ENCODE measurements around the gene JAG2.
"Not testable (repeated sequence)": the region's sequence is repeated elsewhere in the genome, so short reads cannot be mapped to it uniquely, and the experiment has no call there.

The JAG2 gene

DNA sequence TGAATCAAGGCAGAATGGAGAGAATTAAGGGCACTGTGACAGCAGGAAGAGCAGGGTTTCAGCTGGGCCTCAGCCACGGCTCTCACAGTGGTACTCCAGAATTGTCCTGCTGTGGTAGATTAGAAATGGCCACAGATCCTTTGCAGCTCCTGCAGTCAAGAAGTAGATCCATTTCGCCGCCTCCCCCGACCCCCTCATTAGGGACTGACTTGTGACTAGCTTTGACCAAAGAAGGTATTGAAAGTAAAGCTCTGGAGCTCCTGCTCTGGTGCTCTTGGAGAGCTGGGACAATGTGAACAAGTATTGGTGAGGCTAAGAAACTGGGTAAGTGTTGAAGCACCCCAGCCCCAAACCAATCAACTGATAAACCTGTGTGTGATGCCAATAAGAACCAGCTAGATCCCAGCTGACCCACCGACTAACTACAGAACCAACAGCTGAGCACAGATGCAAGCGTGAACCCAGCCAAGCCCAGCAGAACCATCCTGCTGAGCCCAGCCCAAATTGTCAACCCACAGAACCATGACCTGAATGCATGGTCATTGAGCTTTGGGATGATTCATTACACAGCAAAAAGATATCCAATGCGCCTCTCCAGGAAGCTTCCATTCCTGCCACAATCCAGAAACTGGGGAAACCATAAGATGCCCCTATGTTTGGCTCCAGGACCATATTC, 50.7 kb downstream of the JAG2 start:
- DNase-seq (ENCODE audit: low read depth): no peak

DNA sequence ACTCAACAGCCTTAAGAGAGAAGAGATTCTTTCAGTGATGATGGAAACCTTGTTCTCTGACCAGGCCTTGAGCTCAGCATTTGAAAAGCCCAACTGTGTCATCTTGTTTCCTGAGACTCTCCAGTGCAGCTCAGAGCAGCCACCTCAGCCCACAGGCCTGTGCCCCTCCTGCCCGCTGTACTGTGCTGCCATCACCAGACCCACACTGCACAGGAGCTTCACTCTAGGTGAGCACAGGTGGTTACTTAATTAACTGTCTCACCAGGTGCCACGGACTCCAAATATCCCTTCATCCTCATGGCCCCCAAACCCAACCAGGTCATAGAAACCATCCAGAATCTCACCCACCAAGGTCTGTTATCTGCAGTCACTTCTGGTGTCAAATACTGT, 51.3 kb downstream of the JAG2 start:
- no peak for DNase-seq (ENCODE audit: low read depth)

DNA sequence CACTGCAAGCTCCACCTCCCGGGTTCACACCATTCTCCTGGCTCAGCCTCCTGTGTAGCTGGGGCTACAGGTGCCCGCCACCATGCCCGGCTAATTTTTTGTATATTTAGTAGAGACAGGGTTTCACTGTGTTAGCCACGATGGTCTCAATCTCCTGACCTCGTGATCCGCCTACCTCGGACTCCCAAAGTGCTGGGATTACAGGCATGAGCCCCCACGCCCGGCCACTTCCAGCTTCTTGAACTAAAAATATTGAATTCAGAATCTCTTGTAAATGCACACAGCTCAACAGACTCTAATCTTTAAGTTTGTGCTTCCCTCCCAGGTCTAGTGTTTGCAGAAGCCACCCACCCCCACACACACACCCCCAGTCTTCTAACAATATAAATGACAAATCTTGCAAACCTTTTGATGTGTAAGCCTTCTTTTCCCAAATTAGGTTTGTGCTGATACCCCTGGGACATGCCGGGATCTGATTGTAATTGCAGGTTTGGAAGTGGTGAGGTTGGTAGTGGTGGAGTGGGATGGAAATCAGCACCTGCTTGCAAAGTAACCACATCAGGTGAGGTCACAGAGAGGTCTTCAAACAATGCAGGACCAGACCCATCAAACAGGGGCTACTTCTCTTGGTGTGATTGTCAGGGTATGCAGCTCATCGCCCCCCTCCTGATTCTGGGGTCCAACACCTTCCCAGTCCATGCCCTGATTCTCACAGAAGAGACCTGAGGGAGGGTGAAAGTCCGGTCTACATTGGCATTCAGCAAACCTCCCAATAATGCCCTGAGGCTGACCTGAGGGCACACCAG, 51.9 kb downstream of the JAG2 start:
- DNase-seq (ENCODE audit: low read depth): no peak

DNA sequence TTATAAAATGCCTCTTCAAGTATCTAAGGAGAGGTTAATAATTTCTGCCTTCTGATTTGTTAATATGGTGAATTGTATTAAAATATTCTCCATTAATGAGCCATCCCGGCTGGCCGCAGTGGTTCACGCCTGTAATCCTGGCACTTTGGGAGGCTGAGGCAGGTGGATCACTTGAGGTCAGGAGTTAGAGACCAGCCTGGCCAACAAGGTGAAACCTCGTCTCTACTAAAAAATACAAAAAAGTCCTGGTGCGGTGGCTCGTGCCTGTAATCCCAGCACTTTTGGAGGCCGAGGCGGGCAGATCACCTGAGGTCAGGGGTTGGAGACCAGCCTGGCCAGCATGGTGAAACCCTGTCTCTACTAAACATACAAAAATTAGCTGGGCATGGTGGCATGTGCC, 59.3 kb downstream of the JAG2 start:
- not testable (repeated sequence) for DNase-seq (ENCODE audit: low read depth)

DNA sequence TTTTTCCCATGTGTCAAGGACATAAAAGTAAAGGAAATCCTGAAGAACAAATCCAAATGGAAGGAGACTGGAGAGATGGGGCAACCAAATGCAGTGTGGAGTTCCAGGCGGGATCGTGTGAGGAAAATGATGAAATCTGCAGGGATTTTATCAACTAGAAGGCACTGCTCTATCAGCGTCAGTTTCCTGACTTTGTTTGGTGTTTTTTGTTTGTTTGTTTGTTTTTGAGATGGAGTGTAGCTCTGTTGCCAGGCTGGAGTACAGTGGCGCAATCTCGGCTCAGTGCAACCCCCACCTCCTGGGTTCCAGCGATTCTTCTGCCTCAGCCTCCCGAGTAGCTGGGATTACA, 60.1 kb downstream of the JAG2 start:
- no peak for DNase-seq (ENCODE audit: low read depth)

DNA sequence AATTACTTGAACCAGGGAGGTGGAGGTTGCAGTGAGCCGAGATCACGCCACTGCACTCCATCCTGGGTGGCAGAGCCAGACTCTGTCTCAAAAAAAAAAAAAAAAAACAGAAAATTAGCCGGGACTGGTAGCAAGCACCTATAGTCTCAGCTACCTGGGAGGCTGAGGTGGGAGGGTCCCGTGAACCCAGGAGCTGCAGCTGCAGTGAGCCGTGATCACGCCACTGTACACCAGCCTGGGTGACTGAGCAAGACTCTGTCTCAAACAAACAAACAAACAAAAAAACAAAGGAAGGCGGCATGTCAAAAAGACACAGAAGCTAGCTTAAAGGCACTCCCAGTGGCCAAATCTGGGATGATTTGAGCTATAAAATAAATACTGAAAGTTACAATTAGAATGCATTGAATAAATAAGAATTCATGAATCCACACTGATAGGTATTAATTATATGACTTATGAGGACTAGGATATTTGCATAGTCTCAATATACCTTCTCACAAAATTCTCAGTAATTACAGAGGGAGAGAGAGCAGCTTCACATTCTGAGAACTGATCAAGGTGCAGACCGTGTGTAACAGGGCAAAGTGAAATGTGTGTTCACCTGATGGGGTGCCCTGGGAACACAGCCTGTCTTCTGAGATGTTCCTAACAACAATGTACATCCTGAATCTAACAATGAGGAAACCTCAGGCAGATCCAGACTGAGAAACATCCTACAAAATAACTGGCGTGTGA, 60.6 kb downstream of the JAG2 start:
- DNase-seq (ENCODE audit: low read depth): no peak

DNA sequence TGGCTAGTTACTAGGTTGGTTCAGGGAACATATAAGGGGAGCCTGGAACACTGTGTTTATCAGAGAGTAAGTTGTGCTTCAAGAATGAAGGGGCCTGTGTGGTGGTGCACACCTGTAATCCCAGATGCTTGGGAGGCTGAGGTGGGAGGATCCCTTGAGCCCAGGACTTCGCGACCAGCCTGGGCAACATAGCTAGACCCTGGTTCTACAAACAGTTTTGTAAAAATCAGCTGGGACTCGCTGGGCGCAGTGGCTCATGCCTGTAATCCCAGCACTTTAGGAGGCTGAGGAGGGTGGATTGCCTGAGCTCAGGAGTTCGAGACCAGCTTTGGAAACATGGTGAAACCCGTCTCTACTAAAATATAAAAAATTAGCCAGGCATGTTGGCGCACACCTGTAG, 61.2 kb downstream of the JAG2 start:
- no peak for DNase-seq (ENCODE audit: low read depth)

DNA sequence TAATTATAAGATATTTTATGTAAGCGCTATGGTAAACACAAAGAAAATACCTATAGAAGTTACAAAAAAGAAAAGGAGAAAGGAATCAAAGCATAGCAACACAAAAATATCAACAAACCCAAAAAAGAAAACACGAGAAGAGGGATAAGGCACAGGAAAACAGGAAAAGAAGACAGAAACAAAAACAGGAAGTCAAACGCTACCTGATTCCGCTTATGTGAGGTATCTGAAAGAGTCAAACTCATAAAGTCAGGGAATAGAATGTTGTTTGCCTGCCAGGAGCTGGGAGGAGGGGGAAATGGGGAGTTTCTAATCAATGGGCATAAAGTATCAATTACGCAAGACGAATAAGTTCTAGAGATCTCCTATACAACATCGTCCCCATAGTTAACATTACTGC, 63.4 kb downstream of the JAG2 start:
- no peak for DNase-seq (ENCODE audit: low read depth)

DNA sequence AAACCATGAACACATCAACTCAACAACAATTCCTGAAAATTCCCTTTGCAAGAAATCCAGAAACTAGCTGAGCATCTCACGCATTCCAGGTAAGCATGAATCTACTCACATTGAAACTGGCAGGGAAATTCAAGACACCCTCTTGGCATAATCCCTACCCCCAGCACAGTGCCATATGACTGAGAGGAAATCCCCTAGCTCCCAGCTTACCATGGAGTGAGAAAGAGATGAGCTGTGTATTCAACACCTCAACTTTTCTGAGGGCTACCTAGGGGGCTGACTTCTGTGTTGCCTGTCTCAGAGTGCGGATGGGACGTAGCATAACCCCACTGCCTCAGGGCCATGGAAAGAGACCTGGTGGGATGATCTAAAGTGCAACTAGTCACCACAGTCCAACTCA, 65.7 kb downstream of the JAG2 start:
- DNase-seq (ENCODE audit: low read depth): no peak

DNA sequence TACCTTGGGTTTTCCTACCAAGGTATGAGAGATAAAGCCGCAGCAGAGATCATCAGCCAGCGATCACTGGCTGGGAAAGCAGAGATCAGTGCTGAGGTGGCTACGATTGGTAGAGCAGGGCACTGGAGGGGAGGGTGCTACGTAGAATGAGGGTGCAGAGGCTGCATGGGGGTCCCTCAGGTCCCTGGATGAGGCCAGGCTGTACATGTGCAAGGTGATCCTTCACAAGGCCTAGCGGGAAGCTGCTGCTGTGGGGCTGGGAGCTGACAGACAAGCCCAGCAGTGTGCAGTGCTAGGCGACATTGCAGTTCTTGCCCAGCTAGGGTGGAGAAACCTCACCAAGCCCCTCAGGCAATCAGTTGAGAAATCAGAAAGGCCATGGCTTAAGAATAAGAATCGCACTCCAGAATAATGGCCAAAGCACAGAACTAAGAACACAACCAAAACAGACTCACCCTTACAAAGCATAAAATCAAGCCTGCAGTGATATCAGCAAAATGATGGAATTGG, 66.2 kb downstream of the JAG2 start:
- DNase-seq (ENCODE audit: low read depth): no peak

DNA sequence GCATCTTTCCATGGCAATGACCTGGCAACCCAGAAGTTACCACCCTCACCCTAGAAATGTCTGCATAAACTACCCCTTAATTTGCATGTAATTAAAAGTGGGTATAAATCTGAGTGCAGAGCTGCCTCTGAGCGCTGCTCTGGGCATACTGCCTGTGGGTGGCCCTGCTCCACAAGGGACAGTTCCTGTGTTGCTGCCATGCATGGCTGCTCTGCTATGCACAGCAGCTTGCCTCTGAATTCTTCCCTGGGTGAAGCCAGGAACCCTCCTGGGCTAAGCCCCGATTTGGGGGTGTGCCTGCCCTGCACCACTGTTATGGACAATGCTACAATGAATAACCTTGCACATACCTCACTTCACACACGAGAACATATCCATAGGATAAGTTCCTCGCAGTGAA, 67.7 kb downstream of the JAG2 start:
- no peak for DNase-seq (ENCODE audit: low read depth)

DNA sequence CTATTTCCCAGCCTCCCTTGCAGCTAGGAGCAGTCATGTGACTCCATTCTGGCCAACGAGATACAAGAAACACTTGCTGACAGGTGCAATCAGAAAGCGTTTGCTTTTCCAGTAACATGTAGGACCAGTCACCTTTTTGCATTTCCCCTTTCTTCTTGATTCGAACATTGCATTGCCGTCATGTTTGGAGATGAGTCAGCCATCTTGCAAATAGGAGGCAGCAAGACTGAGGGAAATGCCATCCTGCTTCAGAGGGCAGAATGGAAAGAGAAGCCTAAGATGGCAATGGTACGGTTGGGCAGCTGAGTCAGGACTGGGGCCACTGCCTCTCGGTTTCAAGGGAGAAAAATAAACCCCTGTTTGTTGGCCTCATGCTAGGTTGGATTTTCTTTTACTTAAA, 68.8 kb downstream of the JAG2 start:
- no peak for DNase-seq (ENCODE audit: low read depth)

DNA sequence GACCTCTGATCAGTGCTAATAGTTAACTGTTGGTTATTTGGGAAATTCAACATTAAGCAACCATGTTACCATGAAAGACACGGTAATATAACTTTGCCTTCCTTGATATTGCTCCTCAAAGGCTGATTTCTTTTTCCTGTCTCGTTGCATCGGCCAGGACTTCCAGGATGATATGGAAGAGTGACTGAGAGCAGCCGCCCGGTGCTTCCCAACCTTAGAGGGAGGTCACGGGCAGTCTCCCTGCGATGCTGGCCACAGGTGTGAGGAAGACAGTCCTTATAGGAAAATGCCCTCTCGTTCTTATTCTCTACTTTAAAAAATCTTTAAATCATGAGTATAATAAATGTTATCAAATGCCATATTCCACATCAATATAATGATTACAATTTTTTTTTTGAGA, 70.3 kb downstream of the JAG2 start:
- DNase-seq (ENCODE audit: low read depth): no peak

DNA sequence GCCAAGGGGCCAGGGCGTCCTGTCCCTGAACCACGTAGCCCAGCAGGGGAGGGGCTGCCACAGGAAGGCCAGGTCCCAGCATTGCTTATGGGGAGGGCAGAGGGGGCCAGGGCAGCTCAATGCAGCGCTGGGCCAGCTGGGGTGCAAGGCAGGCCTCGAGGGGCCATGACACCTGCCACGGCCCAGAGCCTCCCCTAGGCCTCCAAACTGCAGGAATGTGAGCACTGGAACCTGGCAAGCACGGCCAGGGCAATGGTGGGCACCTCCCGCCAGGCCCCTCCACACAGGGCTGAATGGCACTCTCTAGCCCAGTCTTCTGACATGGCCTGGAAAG, 70.8 kb downstream of the JAG2 start:
- no peak for DNase-seq (ENCODE audit: low read depth)

DNA sequence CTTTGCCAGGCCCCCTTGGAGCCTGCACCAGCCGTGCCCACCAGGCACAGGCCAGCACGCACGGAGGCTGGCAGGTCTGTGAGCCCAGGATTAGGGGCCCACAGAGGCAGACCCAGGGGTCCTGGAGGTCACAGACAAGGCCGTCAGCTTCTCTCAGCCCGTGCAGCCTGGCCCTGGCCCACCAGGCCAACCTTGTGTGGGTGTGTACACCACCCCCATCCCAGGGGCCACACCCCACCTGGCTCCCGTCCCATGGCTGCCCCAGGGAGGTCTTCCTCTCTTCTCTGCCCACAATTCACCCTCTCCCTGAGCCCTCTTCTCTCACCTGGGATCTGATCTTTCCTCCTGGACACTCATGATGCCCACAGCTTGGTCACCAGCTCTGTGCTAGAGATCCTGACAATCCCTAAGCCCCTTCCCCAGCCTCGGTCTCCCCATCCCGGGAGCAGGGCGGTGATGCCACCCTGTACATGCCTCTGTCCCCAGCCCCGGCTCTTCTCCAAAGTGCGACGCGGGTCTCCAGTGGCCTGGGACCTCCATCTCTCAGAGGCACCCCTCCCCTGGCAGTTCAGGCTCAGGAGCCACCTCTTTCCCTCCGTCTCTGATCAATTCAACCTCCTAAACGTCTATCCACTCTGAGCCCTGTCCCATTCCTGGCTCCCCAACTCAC, 72.2 kb downstream of the JAG2 start:
- no peak for DNase-seq (ENCODE audit: low read depth)

DNA sequence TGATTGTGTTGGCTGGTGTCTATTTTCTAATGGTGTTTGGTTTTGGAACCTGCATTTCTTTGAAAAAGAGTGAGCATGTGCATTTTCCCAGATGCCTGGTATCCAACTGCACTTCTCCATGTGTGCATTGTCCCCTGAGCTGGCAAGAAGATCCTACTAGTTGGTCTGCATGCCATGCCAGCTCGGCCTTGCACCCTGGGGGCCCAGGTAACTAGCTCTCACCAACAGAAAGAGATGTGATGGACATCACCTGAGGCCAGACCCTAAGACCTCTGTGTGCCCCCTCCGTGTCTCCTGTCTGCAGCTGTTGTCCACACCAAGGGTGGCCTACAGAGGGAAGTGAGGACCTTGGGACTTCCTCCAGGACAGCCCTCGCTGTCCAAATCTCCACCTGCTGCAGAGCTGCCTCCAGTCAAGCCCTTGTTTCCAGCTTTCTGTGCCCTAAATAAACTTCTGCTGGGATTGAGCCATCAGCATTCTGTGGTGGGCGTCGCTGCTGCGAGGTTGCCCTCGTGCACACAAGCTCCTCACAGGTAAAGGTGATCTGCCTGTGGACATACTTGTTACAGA, 73.3 kb downstream of the JAG2 start:
- no peak for DNase-seq (ENCODE audit: low read depth)

DNA sequence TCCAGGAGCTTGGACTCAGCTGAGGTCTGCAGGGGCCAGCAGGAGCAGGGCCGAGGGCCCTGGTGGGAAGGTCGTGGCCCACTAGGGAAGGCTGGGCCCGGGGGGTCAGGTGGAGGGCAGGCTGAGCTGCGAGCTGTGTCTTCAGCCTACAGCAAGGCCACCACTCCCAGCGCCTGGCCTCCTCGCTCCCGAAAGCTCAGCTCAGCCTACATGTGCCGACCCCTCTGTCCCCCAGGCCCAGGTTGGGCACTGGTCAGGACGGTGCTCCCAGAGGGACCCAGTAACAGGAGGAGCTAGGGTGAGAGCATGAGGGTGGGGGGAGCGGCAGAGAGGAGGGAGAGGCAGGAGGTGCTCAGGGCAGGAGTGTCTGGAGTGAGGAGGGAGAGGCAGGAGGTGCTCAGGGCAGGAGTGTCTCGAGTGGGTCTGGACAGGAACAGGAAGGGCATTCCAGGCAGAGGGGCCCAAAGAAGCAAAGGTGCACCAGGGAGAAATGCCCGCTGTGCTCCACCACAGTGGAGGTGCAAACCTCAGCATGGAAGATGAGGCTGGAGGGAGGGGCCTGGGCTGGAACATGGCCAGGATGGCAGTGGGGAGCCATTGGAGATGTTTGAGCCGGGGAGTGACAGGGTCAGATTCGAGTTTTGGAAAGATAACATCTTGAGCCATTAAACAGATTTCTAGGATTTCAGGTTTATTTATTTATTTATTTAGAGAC, 74.2 kb downstream of the JAG2 start:
- DNase-seq (ENCODE audit: low read depth): no peak

DNA sequence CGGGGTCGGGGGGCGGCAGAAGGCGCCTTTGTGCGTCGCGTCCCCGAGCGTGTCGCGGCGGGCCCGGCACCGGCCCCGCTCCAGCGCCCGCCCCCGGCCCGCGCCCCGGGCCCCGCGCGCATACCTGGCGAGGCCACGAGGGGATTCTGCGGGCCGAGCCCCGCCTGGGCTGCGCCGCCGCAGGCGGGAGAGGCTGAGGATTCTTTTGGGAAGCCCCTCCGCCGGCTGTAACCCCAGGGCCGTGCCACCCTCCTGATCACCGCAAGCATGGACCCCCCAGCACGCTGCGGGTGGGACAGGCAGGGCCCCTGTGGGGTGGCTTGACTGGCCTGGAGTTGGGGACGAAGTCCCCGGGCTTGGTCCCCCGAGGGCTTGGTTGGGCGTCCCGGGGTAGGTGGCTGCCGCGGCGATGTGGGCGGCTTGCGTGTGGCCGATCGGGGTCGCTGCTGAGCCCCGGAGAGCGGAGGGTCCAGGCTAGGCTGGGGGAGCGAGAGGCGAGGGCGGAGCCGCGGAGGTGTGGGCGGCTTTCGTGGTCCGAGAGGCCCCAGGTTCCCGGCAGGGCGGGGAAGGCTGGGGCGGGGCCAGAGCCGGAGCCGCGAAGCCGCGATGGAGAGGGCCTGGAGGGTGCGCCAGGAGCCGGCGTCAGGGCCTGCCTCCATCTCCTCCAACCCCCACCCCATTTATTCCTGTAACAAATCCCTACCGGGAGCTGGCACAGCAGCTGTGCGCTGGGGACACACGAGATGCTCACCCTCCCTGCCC, 75.0 kb downstream of the JAG2 start:
- peak; percentile 83 for DNase-seq (ENCODE audit: low read depth)

DNA sequence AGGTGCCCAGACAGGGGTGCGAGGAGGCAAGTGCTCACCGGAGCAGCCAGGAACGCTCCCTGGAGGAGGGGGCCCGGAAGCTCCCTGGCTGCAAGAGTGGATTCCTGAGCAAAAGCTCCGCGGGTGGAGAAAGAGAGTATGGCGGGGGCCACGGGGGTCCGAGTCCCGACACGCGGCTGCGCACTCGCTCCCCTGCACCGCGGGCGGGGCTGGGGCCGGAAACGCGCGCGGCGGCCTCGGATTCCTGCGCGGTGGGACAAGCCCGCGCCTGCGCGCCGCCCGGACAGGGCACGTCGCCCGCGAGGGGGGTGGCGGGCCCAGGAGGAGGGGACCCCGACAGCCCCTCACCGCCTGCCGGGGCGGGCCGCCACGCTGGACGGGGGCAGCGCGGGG, 75.5 kb downstream of the JAG2 start:
- peak; percentile 74 for DNase-seq (ENCODE audit: low read depth)

DNA sequence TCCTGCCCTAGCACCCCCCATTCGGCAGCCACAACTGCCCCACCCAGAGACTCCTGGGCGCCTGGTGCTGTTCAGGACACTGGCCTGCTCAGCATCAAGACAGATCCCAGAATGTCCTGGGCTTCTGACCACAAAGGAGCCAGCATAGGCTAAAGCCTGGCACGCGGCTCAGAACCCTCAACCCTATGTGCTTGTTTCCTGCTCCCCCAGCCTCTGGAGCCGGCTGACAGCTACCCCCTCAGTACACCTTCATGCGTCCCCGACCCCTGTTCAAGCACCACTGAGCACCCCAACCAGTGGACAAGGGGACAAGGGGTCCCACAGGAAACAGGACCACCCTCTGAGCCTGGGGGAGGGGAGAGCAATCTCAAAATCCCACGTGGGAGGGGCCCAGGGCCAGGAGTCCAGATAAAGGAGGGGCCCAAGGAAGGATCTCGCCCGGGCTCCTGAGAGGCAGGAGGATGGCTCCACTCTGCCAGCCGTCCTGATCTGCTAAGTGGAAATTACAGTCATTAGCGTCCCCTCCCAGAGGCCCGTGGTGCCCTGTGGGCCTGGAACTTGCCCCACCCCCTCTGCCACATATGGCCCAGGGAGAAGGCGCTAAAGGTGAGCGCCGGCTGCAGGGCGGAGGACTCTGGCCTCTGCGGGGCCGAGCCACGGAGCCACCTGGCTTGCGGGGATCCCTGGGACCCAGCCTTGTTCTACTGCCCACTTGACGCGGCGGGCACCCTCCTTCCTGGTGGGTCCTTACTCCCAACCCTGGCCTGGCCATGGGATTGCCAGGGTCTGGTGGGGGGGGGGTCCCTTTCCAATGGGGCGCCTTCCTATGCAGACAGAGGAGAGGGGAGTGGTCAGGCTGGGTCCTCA, 76.2 kb downstream of the JAG2 start:
- peak; percentile 43 for DNase-seq (ENCODE audit: low read depth)

Measured in EH (cell line).